Keratinocyte (primary cell): Measurements from ENCODE around the gene HJV.

Experiments used
- CTCF ChIP-seq, 3 experiments: IDR thresholded peaks in 1 of 3; conservative IDR thresholded peaks in 1 of 3; optimal IDR thresholded peaks in 1 of 3; 2 replicates in 2 of 3; 3 replicates in 1 of 3; pipeline versions ENCODE3 to v1.5.1; 2011; ENCODE audit warnings: low read length in 3 of 3, mild to moderate bottlenecking in 3 of 3, moderate library complexity in 2 of 3, control low read depth in 1 of 3, inconsistent platforms in 1 of 3; ENCODE audit not compliant: insufficient read depth in 2 of 3; ENCODE audit errors: extremely low read depth in 1 of 3
- EZH2 ChIP-seq: IDR thresholded peaks from one replicate; pipeline ENCODE4 v1.6.1; 2012; ENCODE audit warnings: inconsistent platforms, mild to moderate bottlenecking, low read length, moderate library complexity

GRCh38 chr1:145997718-145998023, 23.9 kb downstream of the HJV start:
- TF ChIP-seq CTCF (optimal IDR thresholded peaks at IDR 0.05 in 1 of 3, IDR thresholded peaks at IDR 0.05 in 1 of 3, conservative IDR thresholded peaks at IDR 0.05 in 1 of 3; ENCODE audit: extremely low read depth in 1 of 3, insufficient read depth in 2 of 3, low read length in 3 of 3) (no peak), EZH2 (no peak)
